Measurements from ENCODE around the gene OR6M1.

Gene OR6M1, protein sequence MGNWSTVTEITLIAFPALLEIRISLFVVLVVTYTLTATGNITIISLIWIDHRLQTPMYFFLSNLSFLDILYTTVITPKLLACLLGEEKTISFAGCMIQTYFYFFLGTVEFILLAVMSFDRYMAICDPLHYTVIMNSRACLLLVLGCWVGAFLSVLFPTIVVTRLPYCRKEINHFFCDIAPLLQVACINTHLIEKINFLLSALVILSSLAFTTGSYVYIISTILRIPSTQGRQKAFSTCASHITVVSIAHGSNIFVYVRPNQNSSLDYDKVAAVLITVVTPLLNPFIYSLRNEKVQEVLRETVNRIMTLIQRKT

DNA sequence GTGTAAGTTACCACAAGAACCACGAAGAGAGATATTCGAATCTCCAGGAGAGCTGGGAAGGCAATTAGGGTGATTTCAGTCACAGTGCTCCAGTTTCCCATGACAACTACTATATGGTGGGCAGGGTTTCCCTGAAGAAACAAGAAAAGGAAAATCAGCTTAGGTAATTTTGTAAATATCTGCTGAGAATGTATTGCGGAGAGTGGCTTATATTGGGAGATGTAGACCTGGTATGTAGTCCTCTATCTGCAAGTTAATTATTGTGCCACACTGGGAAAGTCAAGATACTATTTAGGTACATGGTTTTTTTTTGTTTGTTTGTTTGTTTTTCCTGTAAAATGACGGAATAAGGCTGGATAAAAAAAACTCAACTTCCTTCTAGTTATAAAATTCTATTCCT, at the start of gene OR6M1:
Gene OR6M1, minus strand, starts transcription at position 101 of the 400 bp plus-strand sequence. Its CDS starts 0 bp downstream, at position 101.
- no peak for DNase-seq

DNA sequence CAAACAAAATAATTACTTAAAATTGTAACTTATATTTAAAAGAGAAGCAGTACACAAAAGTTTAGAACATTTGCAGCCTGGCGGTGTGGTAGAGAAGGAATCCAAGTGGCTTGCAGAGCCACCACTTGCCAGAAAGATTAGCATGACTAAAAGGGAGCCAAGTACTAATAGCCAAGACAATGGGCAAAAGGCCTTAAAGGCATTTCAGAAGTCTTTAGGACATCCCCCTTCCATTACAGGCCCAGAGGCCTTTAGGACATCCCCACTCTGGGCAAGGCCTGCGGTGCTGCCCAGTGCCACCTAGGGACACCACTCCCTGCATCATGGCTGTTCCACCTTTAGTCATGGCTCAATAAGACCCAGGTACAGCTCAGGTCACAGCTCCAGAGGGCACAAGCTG, 46.9 kb upstream of the OR6M1 start:
- DNase-seq: no peak

DNA sequence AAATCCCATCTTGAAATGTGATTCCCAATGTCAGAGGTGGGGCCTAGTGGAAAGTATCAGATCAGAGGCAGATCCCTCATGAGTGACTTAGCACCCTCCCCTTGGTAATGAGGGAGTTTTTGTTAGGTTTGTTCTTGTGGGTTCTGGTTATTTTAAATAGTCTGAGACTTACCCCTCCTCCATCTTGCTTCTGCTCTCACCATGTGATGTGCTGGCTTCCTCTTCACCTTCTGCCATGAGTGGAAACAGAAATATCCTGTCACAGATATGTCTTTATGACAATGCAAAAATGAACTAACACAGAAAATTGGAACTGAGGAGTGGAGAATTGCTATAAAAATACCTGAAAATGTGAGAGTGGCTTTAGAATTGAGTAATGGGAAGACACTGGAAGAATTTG, 46.2 kb upstream of the OR6M1 start:
- no peak for DNase-seq

DNA sequence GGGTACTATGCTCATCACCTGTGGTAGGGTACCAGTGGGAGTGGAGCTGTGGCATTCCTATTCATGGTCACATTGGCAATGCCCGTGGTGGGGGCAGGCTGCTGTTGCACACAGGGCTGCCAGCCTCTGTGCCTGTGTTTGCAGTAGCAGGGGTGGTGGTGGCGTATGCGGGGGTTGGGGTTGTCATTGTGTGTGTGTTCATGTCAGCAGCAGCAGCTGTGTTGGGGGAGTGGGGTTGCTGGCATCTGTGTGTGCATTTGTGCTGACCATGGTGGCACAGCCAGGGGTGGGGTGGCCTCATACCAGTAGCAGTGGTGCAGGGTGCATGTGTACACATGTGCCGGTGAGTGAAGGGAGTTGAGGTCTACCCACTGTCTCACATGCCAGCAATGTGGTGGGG, 45.0 kb upstream of the OR6M1 start:
- no peak for DNase-seq

DNA sequence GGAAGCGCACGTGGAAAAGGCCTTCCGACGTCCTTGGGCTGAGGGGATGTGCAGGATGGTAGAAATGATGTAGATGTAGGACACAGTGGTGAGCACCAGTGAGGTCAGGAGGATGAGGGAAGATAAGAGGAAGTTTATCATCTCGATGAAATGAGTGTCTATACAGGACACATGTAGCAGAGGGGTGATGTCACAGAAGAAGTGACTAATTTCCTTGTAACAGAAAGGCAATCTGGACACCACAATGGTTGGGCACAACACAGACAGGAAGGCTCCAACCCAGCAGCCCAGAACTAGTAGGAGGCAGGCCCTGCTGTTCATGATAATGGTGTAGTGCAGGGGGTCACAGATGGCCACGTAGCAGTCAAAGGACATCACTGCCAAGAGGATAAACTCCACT, 35.0 kb upstream of the OR6M1 start:
- DNase-seq: peak; percentile 6

DNA sequence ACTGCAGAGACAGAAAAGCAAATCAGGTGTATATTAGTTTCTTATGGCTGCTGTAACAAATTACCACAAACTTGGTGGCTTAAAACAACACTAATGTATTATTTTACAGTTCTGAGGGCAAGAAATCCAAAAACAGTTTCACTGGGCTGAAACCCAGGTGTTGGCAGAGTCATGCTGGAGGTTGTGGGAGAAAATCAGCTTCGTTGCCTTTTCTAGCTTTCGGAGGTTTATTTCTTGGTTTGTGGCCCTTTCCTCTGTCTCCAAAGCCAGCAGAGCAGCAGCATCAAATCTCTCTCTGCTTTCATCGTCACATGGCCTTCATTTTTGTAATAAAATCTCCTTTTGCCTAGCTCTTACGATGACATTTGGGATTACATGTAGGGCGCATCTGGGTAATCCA, 33.0 kb upstream of the OR6M1 start:
- no peak for DNase-seq

DNA sequence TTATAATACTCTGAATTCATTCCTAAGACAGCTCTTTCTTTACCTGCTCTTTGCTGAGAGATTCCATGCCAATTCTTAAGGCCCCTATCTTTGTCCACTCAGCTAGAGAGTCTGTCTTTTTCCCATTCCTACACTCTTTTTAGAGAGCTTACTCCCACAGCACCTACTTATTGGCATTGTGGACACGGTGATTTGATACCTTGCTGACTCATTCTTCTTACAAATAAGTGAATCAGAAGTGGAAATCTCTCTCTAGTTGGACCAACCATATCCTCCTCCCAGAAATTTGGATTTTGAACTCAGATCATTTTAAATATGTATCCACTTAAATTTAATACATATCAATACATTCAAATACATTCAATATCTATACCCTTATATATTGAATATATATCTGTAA, 32.5 kb upstream of the OR6M1 start:
- DNase-seq: no peak

DNA sequence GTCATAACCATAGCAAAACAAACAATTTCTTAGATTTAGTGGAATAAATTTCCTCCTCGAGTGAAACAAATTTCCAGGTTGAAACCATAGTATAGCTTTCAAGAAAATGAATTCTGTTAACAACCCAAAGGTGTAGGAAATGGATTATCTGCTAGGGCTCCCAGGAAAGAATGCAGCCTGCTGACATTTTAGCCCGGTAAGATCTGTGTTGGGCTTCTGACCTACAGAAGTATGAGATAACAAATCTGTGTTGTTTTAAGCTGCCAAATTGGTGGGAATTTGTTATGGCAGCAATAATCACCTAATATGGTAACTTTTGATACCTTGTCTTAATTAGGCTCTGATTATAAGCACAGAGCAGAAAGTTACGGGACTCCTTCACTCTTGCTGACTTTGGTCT, 32.0 kb upstream of the OR6M1 start:
- no peak for DNase-seq

DNA sequence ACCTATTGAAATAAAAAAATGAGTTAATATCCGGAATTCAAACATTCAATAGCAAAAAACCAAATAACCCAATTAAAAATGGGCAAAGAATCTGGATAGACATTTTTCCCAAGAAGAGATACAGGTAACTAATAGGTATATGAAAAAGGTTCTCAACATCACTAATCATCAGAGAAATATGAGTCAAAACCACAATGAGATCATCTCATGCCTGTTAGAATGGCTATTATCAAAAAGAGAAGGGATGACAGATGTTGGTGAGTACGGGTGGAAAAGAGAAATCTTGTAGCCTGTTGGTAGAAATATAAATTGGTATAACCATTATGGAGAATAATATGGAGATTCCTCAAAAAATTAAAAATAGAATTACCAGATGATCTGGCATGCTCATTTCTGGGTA, 26.9 kb upstream of the OR6M1 start:
- DNase-seq: no peak

DNA sequence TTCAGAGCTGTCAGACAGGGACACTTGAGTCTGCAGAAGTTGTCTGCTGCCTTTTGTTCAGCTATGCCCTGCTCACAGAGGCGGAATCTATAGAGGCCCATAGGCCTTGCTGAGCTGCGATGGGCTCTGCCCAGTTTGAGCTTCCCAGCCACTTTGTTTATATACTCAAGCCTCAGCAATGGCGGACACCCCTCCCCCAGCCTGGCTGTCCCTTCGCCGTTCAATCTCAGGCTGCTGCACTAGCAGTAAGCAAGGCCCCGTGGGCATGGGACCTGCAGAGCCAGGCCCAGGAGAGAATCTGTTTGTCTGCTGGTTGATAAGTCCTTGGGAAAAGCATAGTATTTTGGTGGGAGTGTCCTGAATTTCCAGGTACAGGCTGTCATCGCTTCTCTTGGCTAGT, 23.6 kb upstream of the OR6M1 start:
- no peak for DNase-seq

DNA sequence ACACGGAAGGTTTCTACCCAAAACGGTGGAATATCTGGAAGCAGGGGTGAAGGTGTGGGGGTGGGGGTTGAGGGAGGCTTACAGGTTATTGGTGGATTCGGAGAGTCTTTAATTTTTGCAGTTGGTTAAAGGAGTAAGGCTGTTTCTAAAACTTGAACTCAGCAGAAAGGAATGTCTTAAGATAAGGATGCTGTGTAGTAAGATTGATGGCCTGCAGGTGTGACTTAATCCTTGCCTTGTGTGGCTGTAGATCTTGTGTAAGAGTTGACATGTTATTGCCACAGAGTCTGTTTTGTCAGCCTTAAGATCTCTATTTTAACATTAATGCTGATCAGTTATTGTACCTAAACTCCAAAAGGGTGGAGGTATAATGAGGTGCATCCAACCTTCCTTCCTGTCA, 16.4 kb upstream of the OR6M1 start:
- DNase-seq: no peak

DNA sequence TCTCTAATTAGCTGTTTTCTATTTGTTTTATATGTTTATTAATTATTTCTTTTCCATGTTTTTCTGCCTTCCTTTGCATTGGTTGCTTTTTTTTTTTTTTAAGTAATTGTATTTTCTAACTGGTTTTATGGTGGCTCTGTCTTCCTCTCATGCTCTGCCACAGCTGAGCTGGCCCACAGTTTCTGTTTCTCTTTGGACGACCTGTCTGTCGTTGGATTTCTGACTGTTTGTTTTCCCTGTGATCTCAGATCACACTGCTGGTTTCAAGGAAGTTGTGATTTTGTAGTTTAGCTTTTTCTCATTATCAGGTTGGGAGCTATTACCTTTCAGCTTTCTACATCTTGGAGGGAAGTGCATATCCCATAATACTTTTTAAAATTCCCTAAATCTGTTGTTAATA, 15.9 kb upstream of the OR6M1 start:
- no peak for DNase-seq

DNA sequence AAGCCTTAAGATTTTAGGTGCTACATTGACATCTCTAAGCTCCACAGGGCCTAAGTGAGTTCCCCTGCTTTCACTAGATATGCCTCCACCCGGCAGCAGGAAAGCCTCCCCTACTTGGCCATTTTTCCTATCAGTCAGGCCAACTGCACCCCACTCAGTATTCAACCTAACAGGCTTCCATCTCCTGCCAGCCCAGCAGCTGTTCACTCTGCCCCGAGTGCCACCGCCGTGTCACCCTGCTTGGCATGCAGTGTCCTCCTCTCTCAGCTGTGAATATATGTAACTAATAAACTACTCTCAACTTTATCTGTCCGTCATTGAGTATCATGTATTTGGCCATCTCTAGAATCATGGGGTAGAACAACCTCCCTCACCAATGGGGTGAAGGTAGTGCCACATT, 9.0 kb upstream of the OR6M1 start:
- DNase-seq: no peak

DNA sequence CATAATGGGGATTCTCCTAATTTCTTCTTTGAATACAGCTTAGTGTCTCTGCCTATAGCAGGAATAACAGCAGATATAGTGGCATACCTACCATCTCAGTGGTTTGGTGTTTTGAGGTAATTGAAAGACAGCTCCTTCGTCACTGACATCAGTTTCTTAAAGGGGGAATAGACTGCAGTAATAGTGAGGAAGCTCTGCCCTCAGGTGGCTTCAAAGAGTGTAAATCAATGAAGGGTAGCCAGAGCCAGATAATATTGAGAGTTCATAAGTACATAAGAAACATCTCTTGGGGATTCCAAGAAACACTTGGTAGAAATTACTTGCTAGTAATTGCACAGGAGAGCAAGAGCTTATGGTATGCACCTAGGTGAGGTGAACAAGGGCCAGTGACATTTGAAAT, 4.4 kb downstream of the OR6M1 start:
- no peak for DNase-seq

DNA sequence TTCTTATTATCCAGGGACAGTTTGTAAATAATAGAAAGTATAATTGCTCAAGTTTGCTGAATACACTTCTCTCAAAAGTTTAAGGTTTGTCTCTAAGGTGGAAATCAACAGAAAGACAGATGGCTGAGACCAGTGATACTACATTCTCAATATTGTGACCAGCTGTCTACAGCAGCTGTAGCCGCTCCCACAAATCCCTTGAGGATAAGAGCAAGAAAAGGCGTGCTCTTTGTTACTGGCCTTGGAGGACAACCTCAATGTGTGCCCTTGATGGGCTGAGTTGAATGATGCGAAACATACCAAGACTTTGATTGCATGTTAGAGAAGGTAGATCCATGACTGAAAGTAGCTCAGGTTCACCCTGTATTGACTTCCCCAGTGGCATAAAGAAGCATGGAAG, 6.1 kb downstream of the OR6M1 start:
- DNase-seq: no peak

DNA sequence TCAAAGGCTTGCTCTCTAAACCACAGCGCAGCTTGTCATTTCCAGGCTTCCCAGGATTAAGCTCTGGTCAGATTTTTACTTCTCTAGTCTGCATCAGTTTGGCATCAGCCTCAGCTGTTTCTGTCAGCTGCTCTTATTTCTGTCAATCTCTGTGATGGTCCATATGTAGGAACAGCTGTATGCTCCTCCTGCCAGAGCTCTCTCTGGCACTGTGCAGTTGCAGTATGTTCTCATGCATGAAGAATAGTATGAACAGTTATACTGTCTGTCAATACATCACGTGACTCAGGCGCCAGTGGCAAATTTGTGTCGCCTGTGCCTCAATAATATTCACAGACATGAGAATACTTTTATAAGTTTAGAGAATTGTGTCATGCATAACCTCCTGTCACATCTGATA, 6.7 kb downstream of the OR6M1 start:
- DNase-seq: no peak

DNA sequence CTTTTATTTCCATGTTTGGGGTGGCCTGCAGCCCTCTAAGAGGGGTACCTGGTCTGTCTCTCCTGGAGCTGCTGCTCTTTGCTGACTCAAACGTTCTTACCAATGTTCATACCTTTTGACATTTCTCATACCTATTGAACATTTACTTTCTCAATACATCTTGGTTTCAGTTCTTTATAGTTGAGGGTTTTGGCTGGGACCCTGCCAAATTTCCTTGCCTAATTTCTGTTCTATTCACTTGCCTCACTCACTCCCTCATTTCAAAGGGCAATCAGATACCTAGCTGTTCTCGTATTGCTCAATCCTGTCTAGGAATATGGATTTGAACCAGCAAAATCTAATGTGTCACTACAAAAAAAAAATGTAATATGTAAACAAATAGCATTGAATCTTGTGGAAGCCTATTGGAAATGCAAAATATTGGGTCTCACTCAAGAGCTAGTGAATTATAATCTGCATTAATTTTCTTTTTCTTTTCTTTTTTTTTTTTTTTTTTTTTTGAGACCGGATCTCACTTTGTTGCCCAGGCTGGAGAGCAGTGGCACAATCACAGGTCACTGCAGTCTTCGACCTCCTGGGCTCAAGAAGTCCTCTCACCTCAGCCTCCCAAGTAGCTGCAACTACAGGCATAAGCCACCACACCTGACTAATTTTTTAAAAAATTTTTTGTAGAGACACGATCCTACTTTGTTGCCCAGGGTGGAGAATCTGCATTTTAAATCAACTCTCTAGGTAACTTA, 7.5 kb downstream of the OR6M1 start:
- DNase-seq: no peak

DNA sequence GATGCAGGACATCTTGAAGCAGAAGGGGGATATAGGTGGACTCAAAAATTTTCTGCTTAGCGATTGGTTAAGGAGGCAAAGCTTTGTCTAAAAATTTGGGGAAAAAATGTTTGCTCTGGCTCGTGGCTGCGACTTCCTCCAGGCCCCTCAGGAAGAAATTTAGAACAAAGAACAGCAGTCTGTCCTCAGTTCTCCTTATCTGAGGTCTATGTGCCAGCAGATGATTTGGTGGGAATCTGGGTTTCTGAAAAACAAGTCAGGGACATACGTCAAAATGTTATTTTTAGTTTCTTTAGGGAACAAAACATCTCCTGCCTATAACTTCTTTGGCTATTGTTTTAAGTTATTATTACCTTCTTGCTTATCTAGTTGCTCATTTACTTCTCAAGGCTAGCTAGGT, 8.1 kb downstream of the OR6M1 start:
- DNase-seq: no peak

DNA sequence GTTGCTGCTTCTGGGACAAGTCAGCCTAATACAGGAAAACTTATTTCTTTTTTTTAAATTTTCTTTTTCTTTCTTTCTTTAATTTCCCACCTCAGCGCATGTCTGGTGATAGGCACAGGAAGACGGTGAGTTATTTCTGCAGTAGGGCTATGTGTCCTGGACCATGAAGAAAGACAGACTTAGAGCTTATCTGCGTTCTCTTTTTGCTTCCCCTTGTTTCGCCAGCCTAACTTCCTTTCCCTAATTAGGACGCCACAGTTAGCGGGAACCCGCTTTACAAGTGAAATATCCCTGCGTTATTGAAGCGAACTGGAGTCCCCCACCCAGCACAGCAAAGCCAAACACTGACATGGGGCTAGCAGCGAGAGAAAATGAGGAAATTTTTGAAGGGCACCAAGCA, 8.6 kb downstream of the OR6M1 start:
- no peak for DNase-seq

DNA sequence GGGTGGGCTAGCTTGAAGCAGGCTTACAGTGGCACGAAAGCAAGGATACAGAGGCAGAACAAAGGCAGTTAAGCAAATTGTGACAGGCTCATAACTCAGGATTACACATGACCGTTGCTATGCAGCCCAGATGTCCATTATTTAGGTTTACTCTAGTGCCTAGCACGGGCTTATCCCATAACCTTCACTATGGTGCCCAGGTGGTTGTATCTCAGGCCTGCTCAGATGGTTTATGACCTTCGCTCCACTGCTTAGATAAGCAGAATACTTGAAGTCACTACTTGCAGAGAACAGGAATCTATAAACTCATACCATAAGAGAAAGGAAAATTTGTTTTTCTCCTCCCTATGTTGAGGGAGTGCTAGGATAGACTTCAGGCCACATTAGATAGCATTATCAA, 9.0 kb downstream of the OR6M1 start:
- DNase-seq: no peak

DNA sequence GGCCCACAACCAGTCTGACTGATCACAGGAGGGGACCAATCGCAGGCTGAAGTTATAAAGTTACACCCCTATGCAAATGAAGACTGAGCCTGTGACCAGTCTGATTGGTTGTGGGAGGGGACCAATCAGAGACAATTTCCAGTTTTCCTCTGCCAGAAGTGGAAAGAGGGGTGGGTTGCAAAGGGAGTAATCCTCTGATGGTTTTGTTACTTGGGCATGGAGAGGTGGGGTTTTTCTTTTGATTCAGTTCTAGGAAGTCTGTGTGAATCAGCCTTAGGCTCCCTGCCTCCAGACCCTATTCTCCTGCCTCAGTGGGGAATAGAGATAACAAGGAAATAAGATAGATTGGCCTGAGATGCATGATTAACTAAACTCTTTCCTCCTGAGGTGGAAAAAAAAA, 9.9 kb downstream of the OR6M1 start:
- DNase-seq: no peak

DNA sequence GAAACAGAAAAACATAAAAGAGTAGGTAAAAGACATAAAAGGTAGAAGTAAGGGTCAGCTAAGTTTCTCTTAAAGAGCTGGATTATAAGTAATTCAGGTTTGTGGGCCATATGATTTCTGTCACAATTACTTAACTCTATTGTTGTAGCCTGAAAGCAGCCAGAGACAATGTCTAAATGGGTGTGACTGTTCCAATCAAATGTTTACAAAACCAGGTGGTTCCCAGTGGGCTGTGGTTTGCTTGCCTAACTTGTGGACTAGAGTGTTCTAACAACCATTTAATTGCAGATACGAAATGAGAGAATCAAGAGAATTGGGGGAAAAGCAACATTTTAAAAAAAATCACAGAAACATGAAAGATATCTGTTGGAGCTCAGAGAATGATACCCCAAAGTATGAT, 22.6 kb downstream of the OR6M1 start:
- no peak for DNase-seq

DNA sequence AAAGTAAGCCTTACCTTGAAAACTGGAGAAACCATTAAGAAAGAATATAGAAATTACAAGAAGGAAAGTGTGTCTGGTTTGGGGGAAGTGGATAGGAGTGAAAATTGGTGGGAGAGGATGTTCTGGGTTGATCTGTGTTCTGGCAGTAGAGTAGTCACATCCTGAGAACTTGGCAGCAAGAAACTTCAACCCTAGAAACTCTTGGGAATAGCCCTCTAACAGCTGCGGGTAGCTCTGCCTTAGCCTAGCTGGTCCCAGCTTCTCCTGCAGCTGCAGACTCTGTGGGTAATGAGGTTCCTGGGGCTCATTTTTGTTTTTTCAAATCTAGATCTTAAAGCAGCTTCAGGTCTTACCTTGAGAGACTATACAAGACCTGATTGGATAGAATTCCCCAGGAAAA, 27.6 kb downstream of the OR6M1 start:
- no peak for DNase-seq

DNA sequence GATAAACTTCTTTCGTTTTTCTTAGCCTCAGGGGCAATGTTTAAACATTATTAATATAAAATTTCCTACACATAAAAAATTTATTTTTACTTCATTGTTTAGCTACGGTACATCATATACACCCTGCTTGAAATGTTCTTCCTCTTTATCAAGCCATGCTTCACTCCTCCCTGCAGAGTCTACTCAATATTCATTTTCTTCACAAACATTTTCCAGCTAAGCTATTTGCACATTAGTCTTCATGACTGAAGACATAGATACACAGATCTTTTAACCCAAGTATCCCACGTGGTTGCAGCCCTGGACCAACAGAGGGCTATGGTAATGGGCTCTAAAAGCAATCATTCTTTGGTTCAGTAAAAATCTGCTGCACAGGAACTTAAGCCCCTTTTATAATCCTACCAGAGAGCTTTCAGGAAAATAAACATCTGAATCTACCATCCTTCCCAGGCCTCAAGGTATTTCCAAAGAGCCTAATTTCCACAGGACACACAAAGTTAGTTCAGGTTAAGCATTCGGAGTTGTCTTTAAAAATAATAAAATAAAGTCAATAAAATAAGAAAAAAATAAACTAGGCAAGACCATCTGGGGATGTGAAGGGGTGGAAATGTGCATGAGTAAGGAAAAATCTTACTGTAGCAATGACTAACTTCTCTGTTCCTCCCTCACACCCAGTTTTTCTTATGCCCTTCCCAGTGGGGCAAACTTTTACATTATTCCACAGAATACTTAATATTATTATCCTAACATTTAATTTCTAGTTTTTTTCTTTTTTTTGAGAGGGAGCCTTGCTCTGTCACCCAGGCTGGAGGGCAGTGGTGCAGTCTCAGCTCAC, 30.2 kb downstream of the OR6M1 start:
- no peak for DNase-seq
